ENCODE data around the gene HMGCS1. TPM values are rescaled to one million over a fixed set of nuclear protein-coding genes. Genes with fewer than 3 reads are reported as not detected.

The HMGCS1 gene
- total and polyA plus RNA-seq, 9 of the 15 experiments (the other 6 are each of a cell fraction or from before 2014, with no cell fraction given): 43.7 to 337 (median 111) TPM

GRCh38 chr5:43320846-43321245 lies 7.6 kb upstream of the HMGCS1 start (continued):
- TF ChIP-seq DIDO1 (tag; IDR thresholded peaks at IDR 0.05; ENCODE audit: low read depth) (no peak), MCM3 (IDR thresholded peaks at IDR 0.05) (no peak), GATA2 (CRISPR knock-in tag; IDR thresholded peaks at IDR 0.05) (peak; percentile 22; the same call in 1 of the 2 replicates), ZNF589 (CRISPR knock-in tag; IDR thresholded peaks at IDR 0.05; ENCODE audit: low read depth) (no peak), SMARCA4 (IDR thresholded peaks at IDR 0.05) (peak; percentile 82; the same call in 1 of the 2 replicates), DPF2 (IDR thresholded peaks at IDR 0.05) (peak; percentile 88), HINFP (tag; conservative IDR thresholded peaks at IDR 0.05; ENCODE audit: low read depth) (no peak), ZNF384 (IDR thresholded peaks at IDR 0.05; ENCODE audit: low read depth, low read length) (no peak), DMBX1 (CRISPR knock-in tag; IDR thresholded peaks at IDR 0.05; ENCODE audit: borderline replicate concordance) (peak; percentile 63; the same call in 1 of the 2 replicates), EGR1 (conservative IDR thresholded peaks at IDR 0.05) (no peak), XRCC4 (IDR thresholded peaks at IDR 0.05; ENCODE audit: extremely low read depth, insufficient read depth, insufficient read length) (no peak), ZNF274 (IDR thresholded peaks at IDR 0.05; ENCODE audit: borderline replicate concordance, low read depth, low read length) (no peak), CBFA2T2 (conservative IDR thresholded peaks at IDR 0.05) (peak; percentile 92), ZNF740 (CRISPR knock-in tag; IDR thresholded peaks at IDR 0.05) (no peak), ZNF740 (tag; IDR thresholded peaks at IDR 0.05) (no peak), ZNF146 (CRISPR knock-in tag; IDR thresholded peaks at IDR 0.05; ENCODE audit: unreplicated experiment) (no peak), NCOA6 (IDR thresholded peaks at IDR 0.05) (no peak), KLF10 (CRISPR knock-in tag; IDR thresholded peaks at IDR 0.05) (no peak), ARID2 (IDR thresholded peaks at IDR 0.05) (0 out of 2 replicates have a peak, but pooled peaks have one; percentile 42), SP2 (IDR thresholded peaks at IDR 0.05; ENCODE audit: extremely low read depth, low read depth, low read length, poor library complexity, severe bottlenecking) (no peak), LEF1 (IDR thresholded peaks at IDR 0.05) (peak; percentile 58; the same call in 1 of the 2 replicates), ADNP (tag; IDR thresholded peaks at IDR 0.05) (no peak), CHAMP1 (IDR thresholded peaks at IDR 0.05) (peak; percentile 84), ZNF778 (CRISPR knock-in tag; IDR thresholded peaks at IDR 0.05) (no peak), MNT (conservative IDR thresholded peaks at IDR 0.05) (no peak), ZNF232 (CRISPR knock-in tag; IDR thresholded peaks at IDR 0.05) (no peak)
